OCI-LY3 (cell line): Measurements from ENCODE around the gene FBXW4.
A peak's percentile ranks its signal among the peaks of the same experiment; 100 is the strongest.

Experiments
- H2AFZ ChIP-seq: fragments of 200-600, 300-600 bp; shearing (Covaris generic); 2 replicates; pipeline ENCODE4 v1.6.0; 2014; ENCODE audit warnings: antibody characterized with exemption, low read depth, low read length
- H3K27ac ChIP-seq: fragments of 200-600, 300-600 bp; sonication (generic); 2 replicates; pipeline ENCODE4 v1.5.1; 2014; ENCODE audit warnings: mild to moderate bottlenecking, low read length, moderate library complexity, mixed read lengths
- H3K27me3 ChIP-seq: fragments of 200-600, 300-600 bp; sonication (generic); 2 replicates; pipeline ENCODE4 v1.6.1; 2014; ENCODE audit warnings: low read depth, low read length, mixed read lengths
- H3K36me3 ChIP-seq: fragments of 200-600, 300-600 bp; sonication (generic); replicated peaks from 2 replicates; pipeline ENCODE3; 2014; ENCODE audit warnings: low read depth, low read length, mixed read lengths
- H3K4me1 ChIP-seq: fragments of 300-600, 200-600 bp; sonication (generic); 2 replicates; pipeline ENCODE4 v1.6.1; 2014; ENCODE audit warnings: low read length, mixed read lengths
- H3K4me2 ChIP-seq: fragments of 200-600, 300-600 bp; sonication (generic); 2 replicates; pipeline ENCODE4 v1.6.1; 2014; ENCODE audit warnings: low read length, mixed read lengths
- H3K4me3 ChIP-seq: fragments of 300-600, 200-600 bp; sonication (generic); 2 replicates; pipeline ENCODE4 v1.5.1; 2014; ENCODE audit warnings: antibody characterized with exemption, mild to moderate bottlenecking, low read length, moderate library complexity
- H3K79me2 ChIP-seq: fragments of 300-600, 200-600 bp; shearing (Covaris generic); 2 replicates; pipeline ENCODE4 v1.6.1; 2014; ENCODE audit warnings: mild to moderate bottlenecking, low read length, mixed read lengths
- H3K9ac ChIP-seq: fragments of 300-600, 200-600 bp; shearing (Covaris generic); 2 replicates; pipeline ENCODE4 v1.6.0; 2014; ENCODE audit warnings: mild to moderate bottlenecking, low read length, moderate library complexity
- H3K9me3 ChIP-seq: fragments of 200-600, 300-600 bp; shearing (Covaris generic); 2 replicates; pipeline ENCODE4 v1.6.1; 2014; ENCODE audit warnings: low read length, mixed read lengths; ENCODE audit not compliant: insufficient read depth
- H4K20me1 ChIP-seq: fragments of 200-600, 300-600 bp; sonication (generic); 2 replicates; pipeline ENCODE4 v1.6.1; 2016; ENCODE audit warnings: low read length, mixed read lengths; ENCODE audit not compliant: insufficient read depth
- CTCF ChIP-seq: fragments of 200-600, 300-600 bp; sonication (generic); IDR thresholded peaks from 2 replicates; pipeline ENCODE4 v1.5.1; 2014; ENCODE audit warnings: antibody characterized with exemption, low read length, low read depth
- EZH2phosphoT487 ChIP-seq: fragments of 200-600 bp; shearing (Covaris generic); IDR thresholded peaks from 2 replicates; pipeline ENCODE4 v1.6.1; 2018; ENCODE audit warnings: antibody characterized with exemption, mixed run types, low read depth

FBXW4 gene

GRCh38 chr10:101617102-101617823, 77.7 kb downstream of the FBXW4 start:
- TF ChIP-seq CTCF (no peak), EZH2phosphoT487 (no peak)
- no peaks in the 10 kb centered on the region for H3K79me2 ChIP-seq
- H3K36me3 ChIP-seq = peaks cover 8% of the 10 kb centered on the region
- H4K20me1 ChIP-seq = no peaks in the 10 kb centered on the region
- H3K4me1 ChIP-seq = peaks cover 20% of the 10 kb centered on the region
- no peak overlapping the region for H3K4me3 ChIP-seq
- no peak overlapping the region for H3K9ac ChIP-seq
- H2AFZ ChIP-seq = no peak overlapping the region
- peak overlapping the region; percentile 42 for H3K27ac ChIP-seq
- H3K27me3 ChIP-seq = no peaks in the 10 kb centered on the region
- peak overlapping the region; percentile 55 for H3K4me2 ChIP-seq
- H3K9me3 ChIP-seq = no peaks in the 10 kb centered on the region

- no peak overlapping the region for H2AFZ ChIP-seq
- H3K27me3 ChIP-seq = no peaks in the 10 kb centered on the region
- no peaks in the 10 kb centered on the region for H3K9me3 ChIP-seq
- no peaks in the 10 kb centered on the region for H3K79me2 ChIP-seq
- no peak overlapping the region for H3K9ac ChIP-seq
- H4K20me1 ChIP-seq = no peaks in the 10 kb centered on the region
- TF ChIP-seq EZH2phosphoT487 = no peak
- no peak for TF ChIP-seq CTCF
- no peak overlapping the region for H3K4me2 ChIP-seq
- no peak overlapping the region for H3K27ac ChIP-seq
- peaks cover 8% of the 10 kb centered on the region for H3K36me3 ChIP-seq
- H3K4me1 ChIP-seq = peaks cover 20% of the 10 kb centered on the region
- H3K4me3 ChIP-seq = no peak overlapping the region
Measured at GRCh38 chr10:101616415-101617101, 78.4 kb downstream of the FBXW4 start.

GRCh38 chr10:101615525-101616116, 79.3 kb downstream of the FBXW4 start:
- H3K4me3 ChIP-seq = no peak overlapping the region
- no peaks in the 10 kb centered on the region for H3K27me3 ChIP-seq
- no peaks in the 10 kb centered on the region for H4K20me1 ChIP-seq
- no peak overlapping the region for H3K4me2 ChIP-seq
- no peak overlapping the region for H3K27ac ChIP-seq
- peaks cover 20% of the 10 kb centered on the region for H3K4me1 ChIP-seq
- H3K36me3 ChIP-seq = peaks cover 8% of the 10 kb centered on the region
- H3K9me3 ChIP-seq = no peaks in the 10 kb centered on the region
- no peak for TF ChIP-seq CTCF
- TF ChIP-seq EZH2phosphoT487 = no peak
- H2AFZ ChIP-seq = no peak overlapping the region
- no peak overlapping the region for H3K9ac ChIP-seq
- no peaks in the 10 kb centered on the region for H3K79me2 ChIP-seq

GRCh38 chr10:101614663-101615524, 80.1 kb downstream of the FBXW4 start:
- Histone ChIP-seq H4K20me1 (no peaks in the 10 kb centered on the region), H2AFZ (no peak overlapping the region), H3K9ac (no peak overlapping the region), H3K79me2 (no peaks in the 10 kb centered on the region), H3K4me1 (peaks cover 20% of the 10 kb centered on the region), H3K27ac (no peak overlapping the region), H3K36me3 (peaks cover 8% of the 10 kb centered on the region), H3K27me3 (no peaks in the 10 kb centered on the region), H3K4me2 (no peak overlapping the region), H3K4me3 (no peak overlapping the region), H3K9me3 (no peaks in the 10 kb centered on the region)
- TF ChIP-seq CTCF (no peak), EZH2phosphoT487 (no peak)
